ENCODE data around the gene MIOX.
"Not testable (repeated sequence)": the region's sequence is repeated elsewhere in the genome, so short reads cannot be mapped to it uniquely, and the experiment has no call there.

MIOX gene

DNA sequence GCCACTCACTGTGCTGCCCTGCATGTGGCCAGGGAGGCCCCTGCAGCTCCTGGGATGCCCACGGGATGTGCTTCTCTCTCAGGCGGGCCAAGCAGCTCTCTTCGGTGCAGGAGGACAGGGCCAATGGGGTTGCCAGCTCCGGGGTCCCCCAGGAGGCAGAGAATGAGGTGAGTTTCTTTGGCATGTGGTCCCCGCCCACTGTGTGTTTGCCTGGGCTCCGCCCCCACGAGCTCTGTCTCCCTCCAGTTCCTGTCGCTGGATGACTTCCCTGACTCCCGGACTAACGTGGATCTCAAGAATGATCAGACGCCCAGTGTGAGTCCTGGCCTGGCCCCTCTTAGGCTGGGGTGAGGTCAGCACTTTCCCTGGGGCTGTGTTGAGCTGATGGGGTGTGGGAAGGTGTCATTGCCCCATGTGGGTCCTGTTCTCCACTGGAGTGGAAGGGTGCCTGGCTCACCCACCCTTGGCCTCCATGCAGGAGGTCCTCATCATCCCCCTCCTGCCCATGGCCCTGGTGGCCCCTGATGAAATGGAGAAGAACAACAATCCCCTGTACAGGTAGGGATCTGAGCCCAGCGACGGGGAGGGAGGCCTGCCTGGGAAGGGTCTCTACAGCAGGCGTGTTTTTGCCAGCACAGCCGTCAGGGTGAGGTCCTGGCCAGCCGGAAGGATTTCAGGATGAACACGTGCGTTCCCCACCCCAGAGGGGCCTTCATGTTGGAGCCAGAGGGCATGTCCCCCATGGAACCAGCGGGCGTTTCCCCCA is 31.0 kb downstream of the MIOX start:
- DNase-seq (ENCODE audit: low spot score) = no peak

GRCh38 chr22:50518606-50519005 is 31.9 kb downstream of the MIOX start:
- no peak for DNase-seq (ENCODE audit: low spot score)

GRCh38 chr22:50519151-50519550 is 32.5 kb downstream of the MIOX start:
- no peak for DNase-seq (ENCODE audit: low spot score)

DNA sequence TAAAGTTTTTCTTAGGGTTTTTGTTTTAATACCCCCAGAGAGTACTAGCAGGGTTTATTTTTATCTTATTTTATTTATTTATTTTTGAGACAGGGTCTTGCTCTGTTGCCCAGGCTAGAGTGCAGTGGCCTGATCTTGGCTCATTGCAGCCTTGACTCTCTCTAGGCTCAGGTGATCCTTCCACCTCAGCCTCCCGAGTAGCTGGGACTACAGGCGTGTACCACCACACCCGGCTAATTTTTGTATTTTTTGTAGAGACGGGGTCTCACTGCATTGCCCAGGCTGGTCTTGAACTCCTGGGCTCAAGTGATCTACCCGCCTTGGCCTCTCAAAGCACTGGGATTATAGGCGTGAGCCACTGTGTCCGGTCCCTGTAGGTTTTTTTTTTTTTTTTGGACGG is 33.5 kb downstream of the MIOX start:
- not testable (repeated sequence) for DNase-seq (ENCODE audit: low spot score)

DNA sequence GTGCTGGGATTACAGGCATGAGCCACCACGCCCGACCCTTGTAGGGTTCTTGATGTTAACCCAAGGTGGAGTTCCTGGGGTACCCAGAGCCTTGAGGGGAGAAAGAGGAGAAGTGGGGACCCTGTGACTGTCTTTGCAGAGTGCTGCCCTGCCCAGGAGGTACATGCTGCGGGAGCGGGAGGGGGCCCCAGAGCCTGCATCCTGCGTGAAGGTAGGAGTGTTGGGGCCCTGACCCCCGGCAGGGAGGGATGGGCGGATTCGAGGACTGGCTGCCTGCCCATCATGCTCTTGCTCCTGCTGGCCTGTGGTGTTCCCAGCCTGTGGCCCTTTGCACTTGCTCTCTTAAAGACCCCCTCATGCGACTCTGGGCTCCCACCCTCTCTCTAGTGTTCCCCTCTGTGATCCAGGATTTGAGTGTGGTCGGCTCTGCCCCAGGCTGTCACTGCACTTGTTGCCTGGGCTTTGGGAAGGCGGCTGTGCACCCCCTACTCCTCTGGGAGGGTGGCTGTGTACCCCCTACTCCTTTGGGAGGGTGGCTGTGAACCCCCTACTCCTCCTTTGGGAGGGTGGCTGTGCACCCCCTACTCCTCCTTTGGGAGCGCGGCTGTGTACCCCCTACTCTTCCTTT is 34.3 kb downstream of the MIOX start:
- no peak for DNase-seq (ENCODE audit: low spot score)

GRCh38 chr22:50521710-50522109 is 35.1 kb downstream of the MIOX start:
- DNase-seq (ENCODE audit: low spot score) = no peak

- DNase-seq (ENCODE audit: low spot score) = no peak
These were observed 35.6 kb downstream of the MIOX start for GRCh38 chr22:50522208-50522805.

DNA sequence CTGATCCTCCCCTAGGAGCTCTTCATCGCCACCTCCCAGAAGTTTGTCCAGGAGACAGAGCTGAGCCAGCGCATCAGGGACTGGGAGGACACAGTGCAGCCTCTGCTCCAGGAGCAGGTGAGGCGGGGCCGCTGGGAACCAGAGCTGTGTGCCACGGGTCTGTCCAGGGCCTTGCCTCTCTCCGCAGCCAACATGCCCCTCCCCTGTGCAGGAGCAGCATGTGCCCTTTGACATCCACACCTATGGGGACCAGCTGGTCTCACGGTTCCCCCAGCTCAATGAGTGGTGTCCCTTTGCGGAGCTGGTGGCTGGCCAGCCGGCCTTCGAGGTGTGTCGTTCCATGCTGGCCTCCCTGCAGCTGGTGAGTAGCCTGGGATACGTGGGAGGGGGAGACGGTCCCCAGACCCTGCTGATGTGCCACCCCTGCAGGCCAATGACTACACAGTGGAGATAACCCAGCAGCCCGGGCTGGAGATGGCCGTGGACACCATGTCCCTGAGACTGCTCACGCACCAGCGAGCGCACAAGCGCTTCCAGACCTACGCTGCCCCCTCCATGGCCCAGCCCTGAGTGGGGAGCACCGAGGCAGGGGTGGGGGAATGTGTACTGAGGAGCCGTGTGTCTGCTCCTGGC is 36.3 kb downstream of the MIOX start:
- no peak for DNase-seq (ENCODE audit: low spot score)

GRCh38 chr22:50523458-50523805 is 36.8 kb downstream of the MIOX start:
- DNase-seq (ENCODE audit: low spot score) = no peak

DNA sequence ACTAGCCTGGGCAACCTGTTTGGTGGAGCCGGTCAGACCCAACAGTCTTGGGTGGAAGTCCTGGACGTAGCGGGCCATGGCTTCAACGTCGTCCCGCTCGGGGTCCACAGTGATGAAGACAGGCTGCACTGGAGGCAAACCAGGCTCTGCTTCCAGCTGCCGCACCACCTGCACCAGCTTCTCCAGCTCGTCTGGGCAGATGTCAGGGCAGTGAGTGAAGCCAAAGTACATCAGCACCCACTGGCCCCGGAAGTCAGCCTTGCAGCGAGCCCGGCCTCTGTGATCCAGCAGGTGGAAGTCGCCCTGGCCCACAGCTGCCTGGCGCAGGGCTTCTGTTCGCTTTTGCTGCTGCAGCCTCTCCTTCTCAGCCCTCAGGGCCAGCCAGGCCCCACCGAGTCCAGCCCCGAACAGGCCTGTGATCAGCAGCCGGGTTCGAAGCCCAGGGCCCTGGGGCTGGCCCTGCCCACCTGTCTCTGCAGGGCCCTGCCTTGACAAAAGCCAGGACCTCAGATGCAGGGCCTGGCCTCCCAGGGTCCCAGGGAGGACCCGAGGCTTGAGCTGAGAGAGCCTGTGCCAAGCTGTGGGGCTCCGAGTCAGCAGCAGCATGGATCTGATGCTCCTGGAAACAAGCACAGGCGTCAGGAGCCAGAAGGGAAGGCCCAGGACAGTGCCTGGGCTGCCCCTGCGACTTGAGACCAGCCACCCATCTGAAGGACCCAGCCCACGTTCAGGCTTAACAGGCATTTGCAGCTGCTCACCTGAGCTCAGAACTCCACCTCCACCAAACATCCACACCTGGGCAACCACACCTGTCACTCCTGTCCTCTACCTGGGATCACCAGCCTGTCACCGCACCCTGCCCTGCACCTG is 37.4 kb downstream of the MIOX start:
- DNase-seq (ENCODE audit: low spot score) = no peak

DNA sequence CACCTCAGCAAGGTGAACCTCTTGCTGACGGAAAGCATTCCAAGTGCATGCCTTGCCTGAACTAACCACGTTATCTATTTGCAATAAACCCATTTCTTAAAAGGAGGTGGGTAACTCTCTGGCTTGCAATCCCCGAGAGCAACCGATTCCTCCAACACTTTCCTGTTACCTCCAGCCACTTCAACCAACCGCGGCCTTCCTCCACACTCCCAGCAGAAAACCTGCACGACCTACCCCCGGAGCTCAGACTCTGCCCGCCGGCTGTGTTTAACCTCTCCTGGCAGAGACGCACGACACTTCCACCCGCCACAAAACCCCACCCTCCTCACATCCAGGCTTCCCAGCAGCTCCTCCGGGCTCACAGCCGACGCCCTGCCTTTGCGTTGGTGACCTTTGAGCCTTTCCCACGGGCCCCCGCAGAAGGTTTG is 38.0 kb downstream of the MIOX start:
- DNase-seq (ENCODE audit: low spot score) = no peak

DNA sequence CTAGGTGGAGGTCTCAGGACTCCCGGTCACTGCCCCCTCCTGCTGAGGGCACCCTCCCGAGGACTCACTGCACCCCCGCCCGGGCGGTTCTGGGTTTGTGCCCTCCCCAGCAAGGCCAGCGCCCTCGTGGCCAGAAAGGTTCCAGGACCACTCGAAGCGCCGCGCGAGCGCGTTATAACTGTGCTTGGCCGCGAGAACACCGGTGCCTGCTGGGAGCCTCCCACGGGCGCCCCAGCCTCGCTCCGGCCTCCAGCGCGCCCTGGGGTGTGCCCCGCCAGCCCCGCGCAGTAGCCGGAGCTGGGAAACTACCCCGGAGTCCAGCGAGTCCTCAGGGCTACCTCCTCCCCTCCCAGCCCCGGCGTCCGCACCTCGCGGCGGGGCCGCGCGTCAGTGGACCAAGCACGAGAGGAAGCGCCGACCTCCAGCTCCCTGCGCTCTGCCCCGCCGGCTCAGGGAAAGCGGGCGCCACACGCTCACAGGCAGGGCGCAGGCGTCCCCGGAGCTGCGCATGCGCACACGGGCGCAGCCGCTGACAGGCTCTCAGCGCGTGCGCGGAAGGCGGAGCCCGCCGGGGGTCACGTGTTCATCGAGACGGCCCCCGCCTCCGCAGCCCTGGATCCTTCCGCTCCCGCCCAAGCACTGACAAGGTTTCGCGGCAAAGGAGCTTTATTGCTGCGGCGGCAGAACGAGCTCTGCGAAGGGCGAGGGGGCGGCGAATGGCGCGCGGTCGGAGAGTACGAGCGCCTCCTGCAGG is 38.6 kb downstream of the MIOX start, which contains the start of gene SCO2:
Gene SCO2, minus strand, starts transcription at position 495 of the 754 bp plus-strand sequence. CDS start 1,187 bp downstream, outside the sequence.
- peak; percentile 99 for DNase-seq (ENCODE audit: low spot score)

DNA sequence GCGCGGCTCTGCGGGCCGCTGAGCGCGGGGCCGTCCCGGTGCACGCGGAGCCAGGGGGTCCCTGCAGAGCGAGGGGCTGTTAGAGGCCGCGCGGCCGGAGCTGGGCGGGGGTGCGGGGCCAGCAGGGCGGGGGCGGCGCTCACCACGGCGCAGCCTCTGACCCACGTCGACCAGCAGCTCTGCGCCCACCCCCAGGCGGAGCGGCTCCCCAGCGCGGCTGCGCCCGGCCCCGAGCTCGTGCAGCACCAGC is 39.1 kb downstream of the MIOX start:
- DNase-seq (ENCODE audit: low spot score) = no peak

- DNase-seq (ENCODE audit: low spot score) = peak; percentile 84
These were observed 39.6 kb downstream of the MIOX start for GRCh38 chr22:50526108-50526833.

GRCh38 chr22:50526834-50527801 is 40.5 kb downstream of the MIOX start:
- no peak for DNase-seq (ENCODE audit: low spot score)

DNA sequence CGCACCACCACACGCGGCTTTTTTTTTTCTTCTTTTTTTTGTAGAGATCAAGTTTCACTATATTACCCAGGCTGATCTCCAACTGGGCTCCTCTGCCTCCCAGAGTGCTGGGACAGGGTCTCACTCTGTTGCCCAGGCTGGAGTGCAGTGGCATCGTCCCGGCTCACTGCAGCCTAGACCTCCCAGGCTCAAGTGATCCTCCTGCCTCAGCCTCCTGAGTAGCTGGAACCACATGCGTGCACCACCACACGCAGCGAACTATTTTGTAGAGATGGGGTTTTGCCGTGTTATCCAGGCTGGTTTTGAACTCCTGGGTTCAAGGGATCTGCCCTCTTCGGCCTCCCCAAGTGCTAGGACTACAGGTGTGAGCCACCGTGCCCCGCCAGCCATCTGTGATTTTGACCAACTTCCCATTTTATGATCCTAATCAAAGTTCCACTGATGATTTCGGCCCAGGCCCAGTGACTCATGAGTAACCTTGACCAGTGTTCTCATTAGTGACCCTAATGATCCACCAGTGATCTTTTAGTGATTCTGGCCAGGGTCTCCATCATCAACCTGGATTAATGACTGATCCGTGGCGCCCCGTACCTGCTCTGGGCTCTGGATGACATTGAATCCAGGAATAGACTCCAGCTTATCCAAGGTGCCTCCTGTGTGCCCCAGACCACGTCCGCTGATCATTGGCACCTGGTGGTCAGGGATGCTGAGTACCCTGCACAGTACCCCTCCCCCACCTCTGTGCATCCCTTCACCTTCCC is 41.4 kb downstream of the MIOX start:
- DNase-seq (ENCODE audit: low spot score) = no peak

GRCh38 chr22:50528682-50529415 is 42.2 kb downstream of the MIOX start:
- no peak for DNase-seq (ENCODE audit: low spot score)

- no peak for DNase-seq (ENCODE audit: low spot score)
These were observed 42.8 kb downstream of the MIOX start for GRCh38 chr22:50529416-50529896.
